CD14-positive monocyte (primary cell): Measurements from ENCODE around the gene SPX. TPM values are rescaled to one million over a fixed set of nuclear protein-coding genes. Genes with fewer than 3 reads are reported as not detected.

Experiments used
- DNase-seq, 3 donors: peaks; one replicate each; pipeline ENCODE4 v3.0.0-alpha.2; 2011 to 2022
- H2AFZ ChIP-seq: 2 replicates; pipeline ENCODE4 v1.6.0; 2012; ENCODE audit warnings: mild to moderate bottlenecking, low read depth, low read length, inconsistent platforms; ENCODE audit not compliant: insufficient read depth, poor library complexity, severe bottlenecking
- H3K27ac ChIP-seq, 2 donors: 1 replicate in 1 of 2; 2 replicates in 1 of 2; pipeline ENCODE4 v1.5.1; 2012 to 2013; ENCODE audit warnings: low read length in 2 of 2, control low read depth in 1 of 2, inconsistent platforms in 1 of 2, low read depth in 1 of 2, mild to moderate bottlenecking in 1 of 2
- H3K27me3 ChIP-seq, 2 donors: one replicate each; pipeline versions ENCODE4 v1.6.0 to v1.6.1; 2011 to 2013; ENCODE audit warnings: low read length in 2 of 2; ENCODE audit not compliant: control insufficient read depth in 2 of 2, insufficient read depth in 2 of 2
- H3K36me3 ChIP-seq, 2 donors: replicated peaks in 1 of 2; 1 replicate in 1 of 2; 2 replicates in 1 of 2; pipeline versions ENCODE4 v1.5.1 to v1.6.1; 2012 to 2013; ENCODE audit warnings: low read length in 2 of 2, control low read depth in 1 of 2, inconsistent platforms in 1 of 2, mild to moderate bottlenecking in 1 of 2; ENCODE audit not compliant: insufficient read depth in 2 of 2, control insufficient read depth in 1 of 2
- H3K4me1 ChIP-seq, 2 donors: 1 replicate in 1 of 2; 2 replicates in 1 of 2; pipeline versions ENCODE4 v1.5.1 to v1.6.1; 2012 to 2013; ENCODE audit warnings: low read length in 2 of 2, control low read depth in 1 of 2, inconsistent platforms in 1 of 2, mild to moderate bottlenecking in 1 of 2, moderate library complexity in 1 of 2; ENCODE audit not compliant: insufficient read depth in 2 of 2, control insufficient read depth in 1 of 2
- H3K4me2 ChIP-seq: replicated peaks from 2 replicates; pipeline ENCODE3; 2012; ENCODE audit warnings: low read length, moderate library complexity, mild to moderate bottlenecking; ENCODE audit not compliant: poor library complexity, severe bottlenecking; ENCODE audit errors: extremely low read depth
- H3K4me3 ChIP-seq, 3 experiments: fragments of 200-600 bp in 1 of 3; sonication (generic) in 1 of 3; replicated peaks in 1 of 3; 1 replicate in 2 of 3; 2 replicates in 1 of 3; pipeline ENCODE4 v1.5.1; 2011 to 2013; ENCODE audit warnings: low read length in 3 of 3, mild to moderate bottlenecking in 3 of 3, control low read depth in 2 of 3, low read depth in 2 of 3, inconsistent platforms in 1 of 3, moderate library complexity in 1 of 3
- H3K79me2 ChIP-seq: 2 replicates; pipeline ENCODE4 v1.6.0; 2012; ENCODE audit warnings: mild to moderate bottlenecking, control low read depth, inconsistent platforms, low read length, moderate library complexity; ENCODE audit not compliant: insufficient read depth
- H3K9ac ChIP-seq: 2 replicates; pipeline ENCODE4 v1.6.0; 2017; ENCODE audit warnings: low read length, mild to moderate bottlenecking; ENCODE audit not compliant: insufficient read depth, poor library complexity, severe bottlenecking
- H3K9me3 ChIP-seq, 2 donors: replicated peaks in 1 of 2; 1 replicate in 1 of 2; 2 replicates in 1 of 2; pipeline versions ENCODE4 v1.5.1 to v1.6.1; 2012 to 2013; ENCODE audit warnings: low read length in 2 of 2, control low read depth in 1 of 2; ENCODE audit not compliant: control insufficient read depth in 1 of 2, insufficient read depth in 1 of 2
- H4K20me1 ChIP-seq: 2 replicates; pipeline ENCODE4 v1.6.0; 2012; ENCODE audit warnings: mild to moderate bottlenecking, low read length, control low read depth, moderate library complexity; ENCODE audit not compliant: insufficient read depth
- H3K27ac Mint-ChIP-seq, 7 donors: one replicate each; pipeline ENCODE4 v1.8.0; 2020; ENCODE audit warnings: mild to moderate bottlenecking in 7 of 7, mixed read lengths in 7 of 7, moderate library complexity in 6 of 7, inconsistent platforms in 2 of 7
- H3K27me3 Mint-ChIP-seq, 3 donors: one replicate each; pipeline ENCODE4 v1.8.0; 2021 to 2022; ENCODE audit warnings: low read depth in 3 of 3, mild to moderate bottlenecking in 3 of 3, mixed read lengths in 3 of 3, moderate library complexity in 3 of 3, inconsistent platforms in 1 of 3
- H3K36me3 Mint-ChIP-seq, 2 donors: one replicate each; pipeline ENCODE4 v1.8.0; 2020; ENCODE audit warnings: mixed read lengths in 2 of 2, inconsistent platforms in 1 of 2, mild to moderate bottlenecking in 1 of 2
- H3K4me1 Mint-ChIP-seq: one replicate; pipeline ENCODE4 v1.8.0; 2020; ENCODE audit warnings: mild to moderate bottlenecking, mixed read lengths
- H3K4me3 Mint-ChIP-seq, 2 donors: one replicate each; pipeline ENCODE4 v1.8.0; 2020; ENCODE audit warnings: mild to moderate bottlenecking in 2 of 2, mixed read lengths in 2 of 2, moderate library complexity in 1 of 2
- H3K9me3 Mint-ChIP-seq, 7 donors: one replicate each; pipeline ENCODE4 v1.8.0; 2020 to 2022; ENCODE audit warnings: mixed read lengths in 7 of 7, mild to moderate bottlenecking in 6 of 7, moderate library complexity in 6 of 7, inconsistent platforms in 2 of 7
- WGBS: methylation state at CpG from one replicate; pipeline ENCODE4 v1.1.5; 2013; ENCODE audit warnings: missing lambda C conversion rate; ENCODE audit not compliant: insufficient coverage; 5-methylcytosine and 5-hydroxymethylcytosine counted together
- intact Hi-C, 2 donors: fragments of 100-400 bp; cut with micrococcal nuclease; formaldehyde crosslinking; loops; one replicate each; pipeline versions ENCODE4 v1.15.0 to v1.15.1; 2023
- polyA plus RNA-seq, 3 donors: library from polyadenylated mRNA; depleted of rRNA in 1 of 3; unstranded in 2 of 3; stranded (reverse) in 1 of 3; fragments of 300-500 nt in 2 of 3; fragments of >200 nt in 1 of 3; fragmentation: Illumina TruSeq in 2 of 3; gene quantifications; 1 replicate in 2 of 3; 2 replicates in 1 of 3; pipeline ENCODE4 v1.2.3, GENCODE V29; 2012 to 2021
- TF ChIP-seq, protein P1 (sequence below): fragments of 200-600 bp; IDR thresholded peaks from one replicate; pipeline ENCODE4 v1.8.0; 2022; ENCODE audit warnings: antibody characterized with exemption, mild to moderate bottlenecking

The SPX gene
- polyA plus RNA-seq, 3 donors = 0.21 TPM; not detected in 2

DNA sequence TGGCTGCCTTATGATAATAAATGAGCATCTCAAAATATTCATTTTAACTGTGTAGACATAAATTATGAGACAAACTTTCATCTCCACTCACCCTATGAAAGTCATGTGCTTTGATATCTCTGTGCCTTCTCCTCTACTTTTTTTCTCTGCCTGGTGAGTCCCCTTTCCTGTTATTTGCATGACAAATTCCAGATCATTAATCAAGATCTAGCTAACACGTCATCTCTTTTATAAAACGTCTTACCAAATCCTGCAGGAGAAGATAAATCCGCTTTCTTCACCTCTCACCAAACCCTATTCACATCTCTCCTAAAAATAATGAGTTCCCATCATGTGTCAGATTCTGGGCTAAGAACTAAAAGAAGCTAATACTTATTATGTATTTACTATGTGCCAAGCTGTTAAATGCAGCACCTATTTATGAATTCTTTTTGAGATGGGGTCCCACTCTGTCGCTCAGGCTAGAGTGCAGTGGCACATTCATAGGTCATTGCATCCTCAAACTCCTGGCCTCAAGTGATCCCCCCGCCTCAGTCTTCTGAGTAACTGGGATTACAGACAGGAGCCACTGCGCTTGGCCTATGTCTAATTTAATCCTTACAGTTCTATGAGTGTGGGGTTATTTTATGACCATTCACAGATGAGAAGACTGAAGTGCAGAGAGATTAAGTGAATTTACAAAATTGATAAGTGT, 26.7 kb downstream of the SPX start:
- TF ChIP-seq, protein P1, sequence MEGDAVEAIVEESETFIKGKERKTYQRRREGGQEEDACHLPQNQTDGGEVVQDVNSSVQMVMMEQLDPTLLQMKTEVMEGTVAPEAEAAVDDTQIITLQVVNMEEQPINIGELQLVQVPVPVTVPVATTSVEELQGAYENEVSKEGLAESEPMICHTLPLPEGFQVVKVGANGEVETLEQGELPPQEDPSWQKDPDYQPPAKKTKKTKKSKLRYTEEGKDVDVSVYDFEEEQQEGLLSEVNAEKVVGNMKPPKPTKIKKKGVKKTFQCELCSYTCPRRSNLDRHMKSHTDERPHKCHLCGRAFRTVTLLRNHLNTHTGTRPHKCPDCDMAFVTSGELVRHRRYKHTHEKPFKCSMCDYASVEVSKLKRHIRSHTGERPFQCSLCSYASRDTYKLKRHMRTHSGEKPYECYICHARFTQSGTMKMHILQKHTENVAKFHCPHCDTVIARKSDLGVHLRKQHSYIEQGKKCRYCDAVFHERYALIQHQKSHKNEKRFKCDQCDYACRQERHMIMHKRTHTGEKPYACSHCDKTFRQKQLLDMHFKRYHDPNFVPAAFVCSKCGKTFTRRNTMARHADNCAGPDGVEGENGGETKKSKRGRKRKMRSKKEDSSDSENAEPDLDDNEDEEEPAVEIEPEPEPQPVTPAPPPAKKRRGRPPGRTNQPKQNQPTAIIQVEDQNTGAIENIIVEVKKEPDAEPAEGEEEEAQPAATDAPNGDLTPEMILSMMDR = no peak
- Mint-ChIP-seq H3K4me3 (no peak overlapping the region), H3K4me1 (no peaks in the 10 kb centered on the region), H3K9me3 (peaks cover 0 to 12% (median 5%) of the 10 kb centered on the region in 7 donors), H3K27me3 (peaks cover 0 to 1% (median 0%) of the 10 kb centered on the region in 3 donors), H3K36me3 (no peaks in the 10 kb centered on the region), H3K27ac (no peak overlapping the region)
- Histone ChIP-seq H3K4me1 (no peaks in the 10 kb centered on the region), H3K9ac (no peak overlapping the region), H3K4me2 (no peak overlapping the region), H3K27me3 (no peaks in the 10 kb centered on the region), H4K20me1 (no peaks in the 10 kb centered on the region), H3K4me3 (no peak overlapping the region), H3K79me2 (no peaks in the 10 kb centered on the region), H2AFZ (no peak overlapping the region), H3K36me3 (no peaks in the 10 kb centered on the region), H3K27ac (no peak overlapping the region), H3K9me3 (peaks cover 0 to 4% of the 10 kb centered on the region in 2 donors)
- intact Hi-C loops = no loop called here
- 58% methylated on average over 4 of the region's 6 CpGs for WGBS
- DNase-seq = no peak

DNA sequence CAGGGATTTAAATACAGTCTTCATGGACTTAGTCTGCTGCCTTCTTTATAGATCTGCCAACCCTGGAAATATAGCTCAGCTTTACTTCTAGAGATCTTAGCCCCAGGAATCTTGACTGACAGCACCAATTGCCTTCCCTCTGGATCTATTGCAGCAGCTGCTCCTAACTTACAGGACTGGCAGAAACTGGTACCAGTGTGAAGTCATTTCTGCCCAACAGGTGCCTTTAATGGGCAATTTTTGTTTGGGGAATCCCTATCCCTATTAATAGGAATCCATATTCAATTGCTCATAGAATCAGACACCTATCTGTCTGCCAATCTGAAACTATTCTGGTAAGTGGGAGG, 27.2 kb downstream of the SPX start:
- Histone ChIP-seq H3K4me3 (no peak overlapping the region), H3K36me3 (no peaks in the 10 kb centered on the region)

More for the DNA sequence above, 27.2 kb downstream of the SPX start:
- H3K36me3 Mint-ChIP-seq = no peaks in the 10 kb centered on the region
- H3K9ac ChIP-seq = no peak overlapping the region
- no peak overlapping the region for H3K4me2 ChIP-seq
- peaks cover 0 to 12% (median 5%) of the 10 kb centered on the region in 7 donors for H3K9me3 Mint-ChIP-seq
- intact Hi-C loops = no loop called here
- H3K27ac Mint-ChIP-seq = no peak overlapping the region
- H3K27me3 ChIP-seq = no peaks in the 10 kb centered on the region
- H3K79me2 ChIP-seq = no peaks in the 10 kb centered on the region
- H4K20me1 ChIP-seq = no peaks in the 10 kb centered on the region
- no peak overlapping the region for H3K4me3 Mint-ChIP-seq
- peaks cover 0 to 4% of the 10 kb centered on the region in 2 donors for H3K9me3 ChIP-seq
- no peak overlapping the region for H3K27ac ChIP-seq
- H2AFZ ChIP-seq = no peak overlapping the region
- H3K4me1 Mint-ChIP-seq = no peaks in the 10 kb centered on the region
- H3K4me1 ChIP-seq = no peaks in the 10 kb centered on the region
- TF ChIP-seq, protein P1 = no peak
- no peak for DNase-seq
- H3K27me3 Mint-ChIP-seq = peaks cover 0 to 1% (median 0%) of the 10 kb centered on the region in 3 donors
